ENCODE measurements around the gene NUDT13. TPM values are rescaled to one million over a fixed set of nuclear protein-coding genes. Genes with fewer than 3 reads are reported as not detected.

Gene NUDT13
- total and polyA plus RNA-seq, 2 donors (not counting 1 experiment from before 2014, with no cell fraction given): 2.5 to 4.5 TPM

DNA sequence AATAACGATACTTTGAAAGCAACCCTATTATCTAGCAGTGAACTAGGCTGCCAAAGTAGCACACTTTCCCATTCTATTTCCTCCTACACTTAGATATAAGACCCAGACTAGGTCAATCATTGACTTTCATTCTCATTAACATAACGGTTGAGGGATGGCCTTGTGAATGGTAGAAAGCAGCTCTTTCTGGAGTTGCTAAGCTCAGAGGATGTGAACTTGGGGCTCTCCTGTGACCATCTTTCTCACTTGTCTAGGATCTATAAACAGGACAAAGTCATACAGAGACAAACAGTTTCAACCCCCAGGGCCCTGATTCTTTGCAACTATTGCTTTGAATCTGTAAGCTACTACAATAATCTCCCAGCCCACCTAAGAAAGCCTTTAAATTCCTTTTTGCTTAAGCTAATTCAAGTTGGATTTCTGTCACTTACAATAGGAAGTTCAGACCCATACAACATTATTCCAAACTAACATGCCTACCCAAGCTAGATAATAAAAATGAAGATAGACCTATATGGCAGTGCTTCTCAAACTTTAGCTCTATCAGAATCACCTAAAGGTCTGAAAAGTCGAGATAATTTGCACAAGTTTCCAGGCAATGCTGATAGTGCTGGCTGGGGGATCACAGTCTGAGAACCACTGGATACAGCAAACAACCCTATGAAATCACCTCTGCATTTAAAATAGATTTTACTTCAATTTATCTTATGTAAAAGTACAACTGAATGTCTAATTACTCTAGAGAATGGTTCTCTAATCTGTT lies 30.3 kb upstream of the NUDT13 start:
- H3K9me3 Mint-ChIP-seq (ENCODE audit: insufficient read depth): no peaks in the 10 kb centered on the region
- H3K27me3 Mint-ChIP-seq: no peaks in the 10 kb centered on the region
- Histone ChIP-seq H3K27ac (ENCODE audit: low read length in 2 of 2) (no peak overlapping the region), H3K4me2 (replicated peaks; ENCODE audit: low read depth, low read length, poor library complexity, severe bottlenecking) (no peak overlapping the region), H3K4me3 (ENCODE audit: control extremely low read depth in 1 of 5, extremely low read depth in 1 of 5, insufficient read depth in 1 of 5, low read depth in 2 of 5, low read length in 4 of 5) (no peak overlapping the region), H3K9ac (ENCODE audit: low read length) (no peak overlapping the region), H3K79me2 (ENCODE audit: control insufficient read depth, insufficient read depth, low read length) (peaks cover 64% of the 10 kb centered on the region), H3K9me3 (ENCODE audit: control extremely low read depth in 1 of 3, control insufficient read depth in 2 of 3, insufficient read depth in 1 of 3, low read length in 2 of 3) (no peaks in the 10 kb centered on the region), H3K36me3 (replicated peaks in 1 of 2; ENCODE audit: control extremely low read depth in 1 of 2, control insufficient read depth in 1 of 2, extremely low read depth in 1 of 2, insufficient read depth in 2 of 2, low read length in 1 of 2) (no peaks in the 10 kb centered on the region), H4K20me1 (ENCODE audit: control insufficient read depth, insufficient read depth, low read length, poor library complexity, severe bottlenecking) (peaks cover 26% of the 10 kb centered on the region), H3K27me3 (replicated peaks in 1 of 4; ENCODE audit: control extremely low read depth in 1 of 4, control insufficient read depth in 3 of 4, insufficient read depth in 4 of 4, low read length in 3 of 4) (no peaks in the 10 kb centered on the region), H2AFZ (ENCODE audit: insufficient read depth, low read depth, low read length, poor library complexity, severe bottlenecking) (no peak overlapping the region), H3K4me1 (ENCODE audit: control insufficient read depth in 2 of 2, insufficient read depth in 2 of 2, low read length in 2 of 2) (no peaks in the 10 kb centered on the region)
- TF ChIP-seq EZH2 (IDR thresholded peaks at IDR 0.05; ENCODE audit: borderline replicate concordance, insufficient read depth, low read depth, low read length, poor library complexity, severe bottlenecking): no peak
- TF ChIP-seq, protein P1, sequence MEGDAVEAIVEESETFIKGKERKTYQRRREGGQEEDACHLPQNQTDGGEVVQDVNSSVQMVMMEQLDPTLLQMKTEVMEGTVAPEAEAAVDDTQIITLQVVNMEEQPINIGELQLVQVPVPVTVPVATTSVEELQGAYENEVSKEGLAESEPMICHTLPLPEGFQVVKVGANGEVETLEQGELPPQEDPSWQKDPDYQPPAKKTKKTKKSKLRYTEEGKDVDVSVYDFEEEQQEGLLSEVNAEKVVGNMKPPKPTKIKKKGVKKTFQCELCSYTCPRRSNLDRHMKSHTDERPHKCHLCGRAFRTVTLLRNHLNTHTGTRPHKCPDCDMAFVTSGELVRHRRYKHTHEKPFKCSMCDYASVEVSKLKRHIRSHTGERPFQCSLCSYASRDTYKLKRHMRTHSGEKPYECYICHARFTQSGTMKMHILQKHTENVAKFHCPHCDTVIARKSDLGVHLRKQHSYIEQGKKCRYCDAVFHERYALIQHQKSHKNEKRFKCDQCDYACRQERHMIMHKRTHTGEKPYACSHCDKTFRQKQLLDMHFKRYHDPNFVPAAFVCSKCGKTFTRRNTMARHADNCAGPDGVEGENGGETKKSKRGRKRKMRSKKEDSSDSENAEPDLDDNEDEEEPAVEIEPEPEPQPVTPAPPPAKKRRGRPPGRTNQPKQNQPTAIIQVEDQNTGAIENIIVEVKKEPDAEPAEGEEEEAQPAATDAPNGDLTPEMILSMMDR (IDR thresholded peaks at IDR 0.05): no peak
- H3K4me3 Mint-ChIP-seq: no peak overlapping the region
- H3K4me1 Mint-ChIP-seq: peaks cover 11% of the 10 kb centered on the region
- POLR2A ChIA-PET: no interaction called here
- intact Hi-C loops (cut with micrococcal nuclease): no loop called here
- WGBS (ENCODE audit: insufficient coverage): no CpG with 5 or more reads among the region's 3 CpGs
- CTCF ChIA-PET: interaction anchor here (0.9 to 1.6 kb wide), 3 partner anchors 9 to 16 kb away, joined by 4 to 5 read pairs (median 5); no protein-coding TSS in a partner anchor
- ATAC-seq (ENCODE audit: low read depth): no peak
- no peak for DNase-seq
- H3K27ac Mint-ChIP-seq: no peak overlapping the region

DNA sequence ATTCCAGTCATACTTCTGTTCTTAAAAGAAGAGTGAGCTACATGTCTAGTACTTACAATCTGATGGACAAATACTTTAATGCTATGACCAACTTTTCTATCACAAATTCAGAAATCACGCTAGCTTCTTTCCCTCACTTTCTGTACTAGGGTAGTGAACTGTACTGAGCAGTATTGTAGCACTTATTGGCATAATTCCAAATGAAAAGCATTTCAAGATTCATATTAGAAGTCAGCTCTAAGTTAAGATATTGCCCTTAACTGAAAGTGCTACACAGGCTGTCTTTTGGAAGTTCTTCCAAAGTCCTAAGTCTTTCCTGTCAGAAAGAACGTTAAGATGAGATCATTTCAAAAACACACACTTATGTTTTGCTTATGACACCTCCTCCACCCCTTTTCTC lies 27.0 kb upstream of the NUDT13 start:
- no peak overlapping the region for H3K27ac ChIP-seq (ENCODE audit: low read length in 2 of 2)
- Mint-ChIP-seq H3K4me3 (no peak overlapping the region), H3K27ac (no peak overlapping the region), H3K27me3 (no peaks in the 10 kb centered on the region), H3K9me3 (ENCODE audit: insufficient read depth) (no peaks in the 10 kb centered on the region), H3K4me1 (peaks cover 6% of the 10 kb centered on the region)
- TF ChIP-seq, protein P1 (IDR thresholded peaks at IDR 0.05): no peak
- TF ChIP-seq EZH2 (IDR thresholded peaks at IDR 0.05; ENCODE audit: borderline replicate concordance, insufficient read depth, low read depth, low read length, poor library complexity, severe bottlenecking): no peak
- POLR2A ChIA-PET: no interaction called here
- no peak overlapping the region for H3K9ac ChIP-seq (ENCODE audit: low read length)
- no peaks in the 10 kb centered on the region for H3K27me3 ChIP-seq (replicated peaks in 1 of 4; ENCODE audit: control extremely low read depth in 1 of 4, control insufficient read depth in 3 of 4, insufficient read depth in 4 of 4, low read length in 3 of 4)
- H3K9me3 ChIP-seq (ENCODE audit: control extremely low read depth in 1 of 3, control insufficient read depth in 2 of 3, insufficient read depth in 1 of 3, low read length in 2 of 3): no peaks in the 10 kb centered on the region
- no peak overlapping the region for H3K4me3 ChIP-seq (ENCODE audit: control extremely low read depth in 1 of 5, extremely low read depth in 1 of 5, insufficient read depth in 1 of 5, low read depth in 2 of 5, low read length in 4 of 5)
- CTCF ChIA-PET: no interaction called here
- no peak for DNase-seq
- H3K4me1 ChIP-seq (ENCODE audit: control insufficient read depth in 2 of 2, insufficient read depth in 2 of 2, low read length in 2 of 2): no peaks in the 10 kb centered on the region
- WGBS (ENCODE audit: insufficient coverage): 50% methylated on average over 1 of the region's 2 CpGs
- H3K4me2 ChIP-seq (replicated peaks; ENCODE audit: low read depth, low read length, poor library complexity, severe bottlenecking): no peak overlapping the region
- H3K36me3 ChIP-seq (replicated peaks in 1 of 2; ENCODE audit: control extremely low read depth in 1 of 2, control insufficient read depth in 1 of 2, extremely low read depth in 1 of 2, insufficient read depth in 2 of 2, low read length in 1 of 2): peaks cover 0 to 1% of the 10 kb centered on the region in 2 experiments
- H3K79me2 ChIP-seq (ENCODE audit: control insufficient read depth, insufficient read depth, low read length): peaks cover 79% of the 10 kb centered on the region
- H2AFZ ChIP-seq (ENCODE audit: insufficient read depth, low read depth, low read length, poor library complexity, severe bottlenecking): no peak overlapping the region
- ATAC-seq (ENCODE audit: low read depth): no peak
- intact Hi-C loops (cut with micrococcal nuclease): no loop called here
- H4K20me1 ChIP-seq (ENCODE audit: control insufficient read depth, insufficient read depth, low read length, poor library complexity, severe bottlenecking): peaks cover 34% of the 10 kb centered on the region

Data from B cell (primary cell).